H9 (cell line): ENCODE data around the gene OSM. TPM values are rescaled to one million over a fixed set of nuclear protein-coding genes. Genes with fewer than 3 reads are reported as not detected.

Experiments used
- DNase-seq: peaks from one replicate; pipeline ENCODE4 v3.0.0-alpha.2; 2017
- H2AFZ ChIP-seq: one replicate; pipeline ENCODE4 v1.6.1; 2013; ENCODE audit warnings: mild to moderate bottlenecking, low read length, control low read depth, moderate library complexity
- H2AK5ac ChIP-seq: 2 replicates; pipeline ENCODE4 v1.6.1; 2013; ENCODE audit warnings: low read length, control low read depth, mixed read lengths; ENCODE audit not compliant: insufficient read length
- H2BK120ac ChIP-seq: one replicate; pipeline ENCODE4 v1.6.1; 2013; ENCODE audit warnings: low read depth, mild to moderate bottlenecking, low read length, control low read depth, inconsistent platforms; ENCODE audit not compliant: poor library complexity, severe bottlenecking
- H2BK12ac ChIP-seq: 2 replicates; pipeline ENCODE4 v1.6.1; 2013; ENCODE audit warnings: low read length, control low read depth, mixed read lengths, low read depth; ENCODE audit not compliant: insufficient read length
- H2BK15ac ChIP-seq: 2 replicates; pipeline ENCODE4 v1.6.1; 2013; ENCODE audit warnings: low read depth, low read length, control low read depth
- H2BK20ac ChIP-seq: one replicate; pipeline ENCODE4 v1.6.1; 2013; ENCODE audit warnings: low read depth, mild to moderate bottlenecking, low read length, control low read depth, inconsistent platforms; ENCODE audit not compliant: poor library complexity, severe bottlenecking
- H2BK5ac ChIP-seq: 2 replicates; pipeline ENCODE4 v1.6.1; 2013; ENCODE audit warnings: low read length, control low read depth, mixed read lengths; ENCODE audit not compliant: insufficient read length
- H3K14ac ChIP-seq: 2 replicates; pipeline ENCODE4 v1.6.1; 2013; ENCODE audit warnings: low read length, control low read depth; ENCODE audit not compliant: insufficient read depth
- H3K18ac ChIP-seq: 2 replicates; pipeline ENCODE4 v1.6.1; 2013; ENCODE audit warnings: low read depth, mild to moderate bottlenecking, mixed read lengths, low read length, control low read depth; ENCODE audit not compliant: insufficient read length
- H3K23ac ChIP-seq: 2 replicates; pipeline ENCODE4 v1.6.1; 2013; ENCODE audit warnings: low read length, control low read depth, mixed read lengths, low read depth; ENCODE audit not compliant: insufficient read length
- H3K23me2 ChIP-seq: 2 replicates; pipeline ENCODE4 v1.6.1; 2013; ENCODE audit warnings: low read depth, mild to moderate bottlenecking, mixed read lengths, low read length, control low read depth; ENCODE audit not compliant: insufficient read length, poor library complexity, severe bottlenecking
- H3K27ac ChIP-seq: 2 replicates; pipeline ENCODE4 v1.5.1; 2013; ENCODE audit warnings: low read length, control low read depth, mixed read lengths, low read depth; ENCODE audit not compliant: insufficient read length
- H3K27me3 ChIP-seq: 2 replicates; pipeline ENCODE4 v1.6.1; 2013; ENCODE audit warnings: low read length, control low read depth, inconsistent platforms; ENCODE audit not compliant: insufficient read depth
- H3K4ac ChIP-seq: 2 replicates; pipeline ENCODE4 v1.6.1; 2013; ENCODE audit warnings: low read depth, mild to moderate bottlenecking, control low read depth, inconsistent platforms, low read length, moderate library complexity
- H3K4me1 ChIP-seq: 2 replicates; pipeline ENCODE4 v1.6.1; 2013; ENCODE audit warnings: low read length, control low read depth, inconsistent platforms; ENCODE audit not compliant: insufficient read depth
- H3K4me2 ChIP-seq: 2 replicates; pipeline ENCODE4 v1.6.1; 2013; ENCODE audit warnings: low read length, control low read depth, mixed read lengths; ENCODE audit not compliant: insufficient read length, insufficient read depth
- H3K56ac ChIP-seq: 2 replicates; pipeline ENCODE4 v1.6.1; 2013; ENCODE audit warnings: low read depth, mild to moderate bottlenecking, mixed read lengths, low read length, control low read depth; ENCODE audit not compliant: insufficient read length
- H3K79me1 ChIP-seq: 2 replicates; pipeline ENCODE4 v1.6.1; 2013; ENCODE audit warnings: low read depth, mild to moderate bottlenecking, moderate library complexity, low read length, control low read depth, inconsistent platforms; ENCODE audit not compliant: insufficient read depth, poor library complexity, severe bottlenecking
- H3K79me2 ChIP-seq: 2 replicates; pipeline ENCODE4 v1.6.1; 2013; ENCODE audit warnings: low read length, control low read depth, inconsistent platforms; ENCODE audit not compliant: insufficient read depth
- H3K9ac ChIP-seq: 2 replicates; pipeline ENCODE4 v1.6.1; 2013; ENCODE audit warnings: low read length, control low read depth, mixed read lengths; ENCODE audit not compliant: insufficient read length; ENCODE audit errors: extremely low read depth
- H3K9me3 ChIP-seq: one replicate; pipeline ENCODE4 v1.6.1; 2013; ENCODE audit warnings: low read depth, low read length, inconsistent platforms; ENCODE audit not compliant: control insufficient read depth
- H3T11ph ChIP-seq: one replicate; pipeline ENCODE4 v1.6.1; 2013; ENCODE audit warnings: mild to moderate bottlenecking, low read length, control low read depth, inconsistent platforms
- H4K20me1 ChIP-seq: one replicate; pipeline ENCODE4 v1.6.1; 2013; ENCODE audit not compliant: control insufficient read depth, insufficient read length, insufficient read depth
- H4K5ac ChIP-seq: 2 replicates; pipeline ENCODE4 v1.6.1; 2013; ENCODE audit warnings: low read depth, mild to moderate bottlenecking, mixed read lengths, low read length, control low read depth; ENCODE audit not compliant: insufficient read length
- H4K8ac ChIP-seq: replicated peaks from 2 replicates; pipeline ENCODE4 v1.6.1; 2013; ENCODE audit warnings: low read length, control low read depth, mixed read lengths, low read depth; ENCODE audit not compliant: insufficient read length
- H4K91ac ChIP-seq: 2 replicates; pipeline ENCODE4 v1.6.1; 2013; ENCODE audit warnings: low read depth, mild to moderate bottlenecking, moderate library complexity, mixed read lengths, low read length, control low read depth; ENCODE audit not compliant: insufficient read length
- H3K27ac Mint-ChIP-seq, 3 experiments: 2 replicates in 2 of 3; 3 replicates in 1 of 3; pipeline ENCODE4 v1.8.0; 2020 to 2021; ENCODE audit warnings: mixed read lengths in 3 of 3, mild to moderate bottlenecking in 1 of 3, moderate library complexity in 1 of 3
- H3K27me3 Mint-ChIP-seq: 2 replicates; pipeline ENCODE4 v1.8.0; 2021; ENCODE audit warnings: low read depth, mild to moderate bottlenecking, moderate library complexity, mixed read lengths
- H3K36me3 Mint-ChIP-seq, 3 experiments: 2 replicates in 2 of 3; 3 replicates in 1 of 3; pipeline ENCODE4 v1.8.0; 2020 to 2021; ENCODE audit warnings: low read depth in 3 of 3, mixed read lengths in 3 of 3; ENCODE audit not compliant: insufficient read depth in 1 of 3
- H3K4me1 Mint-ChIP-seq, 2 experiments: 2 replicates each; pipeline ENCODE4 v1.8.0; 2020; ENCODE audit warnings: mixed read lengths in 2 of 2
- H3K4me3 Mint-ChIP-seq, 2 experiments: 2 replicates in 1 of 2; 3 replicates in 1 of 2; pipeline ENCODE4 v1.8.0; 2020 to 2021; ENCODE audit warnings: mild to moderate bottlenecking in 2 of 2, mixed read lengths in 2 of 2, moderate library complexity in 1 of 2
- H3K9me3 Mint-ChIP-seq, 2 experiments: 2 replicates in 1 of 2; 3 replicates in 1 of 2; pipeline ENCODE4 v1.8.0; 2020; ENCODE audit warnings: mild to moderate bottlenecking in 2 of 2, mixed read lengths in 2 of 2, moderate library complexity in 1 of 2
- WGBS: extraction: QIAGEN DNeasy Blood & Tissue Kit; methylation state at CpG from one replicate; pipeline ENCODE4 v1.1.7; 2013; ENCODE audit warnings: missing lambda C conversion rate, low lambda C conversion rate, mixed read lengths; ENCODE audit not compliant: insufficient read length; ENCODE audit errors: extremely low coverage; 5-methylcytosine and 5-hydroxymethylcytosine counted together
- total RNA-seq: library from RNA; stranded (reverse); gene quantifications from 2 replicates; pipeline ENCODE4 v1.2.1, GENCODE V29; 2021
- TF ChIP-seq, protein P1 (sequence below): fragments of 200-600 bp; sonication (generic); conservative IDR thresholded peaks from 3 replicates; pipeline ENCODE4 v1.8.0; 2021; ENCODE audit warnings: antibody characterized with exemption, mild to moderate bottlenecking

OSM gene
- total RNA-seq, 1 experiment from 2014 or later: not detected

DNA sequence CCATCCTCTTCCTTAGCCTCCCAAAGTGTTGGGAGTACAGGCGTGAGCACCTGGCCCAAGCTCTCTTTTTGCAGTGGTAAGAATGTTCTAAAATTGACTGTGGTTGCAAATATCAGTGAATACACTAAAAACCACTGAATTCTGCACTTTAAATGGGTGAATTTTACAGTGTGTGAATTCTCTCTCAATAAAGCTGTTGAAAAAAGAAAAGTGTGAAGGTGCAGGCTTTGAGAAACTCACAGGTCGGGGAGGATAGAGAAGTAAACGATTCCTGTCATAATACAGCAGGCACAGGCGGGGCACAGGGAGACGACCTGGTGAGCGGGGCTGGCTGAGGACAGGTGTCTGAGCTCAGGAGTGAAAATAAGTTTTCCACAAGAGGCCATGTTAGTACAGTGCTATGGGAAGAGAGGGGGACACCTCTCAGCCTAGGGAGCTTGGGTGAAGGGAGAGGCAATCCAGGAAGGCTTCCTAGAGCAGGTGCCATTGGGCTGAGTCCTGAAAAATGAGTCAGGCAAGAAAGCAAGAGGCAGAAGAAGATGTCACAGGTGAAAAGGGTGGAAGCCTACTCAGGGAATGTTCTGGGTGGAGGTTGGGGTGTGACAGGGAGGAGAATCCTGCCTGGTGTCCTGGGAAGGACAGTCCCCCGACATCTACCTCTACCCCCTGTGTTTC is 46.2 kb downstream of the OSM start:
- Histone ChIP-seq H4K91ac (no peak overlapping the region), H4K8ac (no peak overlapping the region), H3K18ac (no peak overlapping the region), H3K23ac (no peak overlapping the region), H3K14ac (no peak overlapping the region), H3K79me2 (no peaks in the 10 kb centered on the region), H2BK12ac (no peak overlapping the region), H3K9me3 (no peaks in the 10 kb centered on the region), H3K4me1 (no peaks in the 10 kb centered on the region), H3K23me2 (no peaks in the 10 kb centered on the region), H3K9ac (no peak overlapping the region), H3K56ac (no peak overlapping the region), H2BK5ac (no peak overlapping the region), H3K4ac (no peak overlapping the region), H4K20me1 (no peaks in the 10 kb centered on the region), H2BK120ac (no peak overlapping the region), H2BK20ac (no peak overlapping the region), H4K5ac (no peak overlapping the region), H3K4me2 (no peak overlapping the region), H3K27me3 (no peaks in the 10 kb centered on the region), H3T11ph (no peak overlapping the region), H3K27ac (no peak overlapping the region), H2AK5ac (no peak overlapping the region), H2BK15ac (no peak overlapping the region), H3K79me1 (no peaks in the 10 kb centered on the region), H2AFZ (no peak overlapping the region)
- peaks cover 0 to 5% of the 10 kb centered on the region in 2 experiments; a peak in 1 of 4 replicates for H3K4me1 Mint-ChIP-seq
- TF ChIP-seq, protein P1, sequence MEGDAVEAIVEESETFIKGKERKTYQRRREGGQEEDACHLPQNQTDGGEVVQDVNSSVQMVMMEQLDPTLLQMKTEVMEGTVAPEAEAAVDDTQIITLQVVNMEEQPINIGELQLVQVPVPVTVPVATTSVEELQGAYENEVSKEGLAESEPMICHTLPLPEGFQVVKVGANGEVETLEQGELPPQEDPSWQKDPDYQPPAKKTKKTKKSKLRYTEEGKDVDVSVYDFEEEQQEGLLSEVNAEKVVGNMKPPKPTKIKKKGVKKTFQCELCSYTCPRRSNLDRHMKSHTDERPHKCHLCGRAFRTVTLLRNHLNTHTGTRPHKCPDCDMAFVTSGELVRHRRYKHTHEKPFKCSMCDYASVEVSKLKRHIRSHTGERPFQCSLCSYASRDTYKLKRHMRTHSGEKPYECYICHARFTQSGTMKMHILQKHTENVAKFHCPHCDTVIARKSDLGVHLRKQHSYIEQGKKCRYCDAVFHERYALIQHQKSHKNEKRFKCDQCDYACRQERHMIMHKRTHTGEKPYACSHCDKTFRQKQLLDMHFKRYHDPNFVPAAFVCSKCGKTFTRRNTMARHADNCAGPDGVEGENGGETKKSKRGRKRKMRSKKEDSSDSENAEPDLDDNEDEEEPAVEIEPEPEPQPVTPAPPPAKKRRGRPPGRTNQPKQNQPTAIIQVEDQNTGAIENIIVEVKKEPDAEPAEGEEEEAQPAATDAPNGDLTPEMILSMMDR: no peak
- peaks cover 10% of the 10 kb centered on the region for H3K27me3 Mint-ChIP-seq
- no peaks in the 10 kb centered on the region for H3K9me3 Mint-ChIP-seq
- H3K36me3 Mint-ChIP-seq: no peaks in the 10 kb centered on the region
- DNase-seq: no peak
- no CpG with 5 or more reads among the region's 7 CpGs for WGBS
- H3K27ac Mint-ChIP-seq: no peak overlapping the region
- no peak overlapping the region for H3K4me3 Mint-ChIP-seq
